Measurements from ENCODE around the gene STARD9. TPM values are rescaled to one million over a fixed set of nuclear protein-coding genes. Genes with fewer than 3 reads are reported as not detected.

Gene STARD9
- total RNA-seq, 1 experiment from 2014 or later, result 5.0 TPM

- ATAC-seq (no peak), DNase-seq (ENCODE audit: low read depth, low spot score) (no peak)
- Histone ChIP-seq H3K9me3 (ENCODE audit: control insufficient read depth in 1 of 2, insufficient read depth in 1 of 2, low read depth in 1 of 2, low read length in 2 of 2) (no peaks in the 10 kb centered on the region), H3K27ac (ENCODE audit: low read depth, low read length) (no peak overlapping the region), H3K4me1 (ENCODE audit: control insufficient read depth in 1 of 2, insufficient read depth in 2 of 2, low read length in 2 of 2) (0 out of 4 replicates have a peak, but pooled peaks cover 0 to 3% of the 10 kb centered on the region in 2 experiments), H3K4me2 (ENCODE audit: low read length) (no peak overlapping the region), H3K27me3 (ENCODE audit: insufficient read depth, low read length) (no peaks in the 10 kb centered on the region), H3K4me3 (replicated peaks in 1 of 2; ENCODE audit: low read depth in 1 of 2, low read length in 2 of 2) (no peak overlapping the region), H3K36me3 (ENCODE audit: control insufficient read depth in 1 of 2, insufficient read depth in 2 of 2, low read length in 2 of 2) (no peaks in the 10 kb centered on the region), H3K9ac (ENCODE audit: low read length) (no peak overlapping the region), H4K20me1 (ENCODE audit: insufficient read depth) (no peaks in the 10 kb centered on the region), H3K79me2 (ENCODE audit: insufficient read depth, low read length) (no peaks in the 10 kb centered on the region), H3K9me2 (ENCODE audit: insufficient read depth) (no peaks in the 10 kb centered on the region), H2AFZ (ENCODE audit: low read depth, low read length, poor library complexity, severe bottlenecking) (no peak overlapping the region)
- BruUV-seq (replicated peaks), result no TSS peak
- TF ChIP-seq ELF1 (IDR thresholded peaks at IDR 0.05; ENCODE audit: borderline replicate concordance, low read depth), result no peak
- TF ChIP-seq SP1 (IDR thresholded peaks at IDR 0.05; ENCODE audit: low read depth), result no peak
- TF ChIP-seq RAD21 (IDR thresholded peaks at IDR 0.05; ENCODE audit: low read depth), result no peak
- no peak for TF ChIP-seq FOSL1 (IDR thresholded peaks at IDR 0.05; ENCODE audit: low read depth)
- no peak for TF ChIP-seq EZH2 (IDR thresholded peaks at IDR 0.05)
- no peak for TF ChIP-seq ATF3 (IDR thresholded peaks at IDR 0.05)
- TF ChIP-seq ZFX (IDR thresholded peaks at IDR 0.05), result no peak
- no peak for TF ChIP-seq EGR1 (IDR thresholded peaks at IDR 0.05; ENCODE audit: low read depth)
- TF ChIP-seq ZNF274 (IDR thresholded peaks at IDR 0.05; ENCODE audit: low read depth, low read length), result no peak
- TF ChIP-seq REST (IDR thresholded peaks at IDR 0.05; ENCODE audit: low read depth), result no peak
- no peak for TF ChIP-seq CBX3 (IDR thresholded peaks at IDR 0.05; ENCODE audit: low read depth)
- no peak for TF ChIP-seq CEBPB (IDR thresholded peaks at IDR 0.05; ENCODE audit: low read depth)
- TF ChIP-seq EZH2phosphoT487 (IDR thresholded peaks at IDR 0.05; ENCODE audit: borderline replicate concordance), result no peak
- no peak for TF ChIP-seq JUND (IDR thresholded peaks at IDR 0.05)
- ChIA-PET RAD21 (ENCODE audit: low non-redundant PET in 1 of 2, low total read pairs in 2 of 2, uncharacterized antibody in 2 of 2, unreplicated experiment in 2 of 2) (no interaction called here), POLR2A (no interaction called here), CTCF (no interaction called here)
- intact Hi-C loops (cut with micrococcal nuclease), result no loop called here
Measured at GRCh38 chr15:42710662-42711061, 135.3 kb downstream of the STARD9 start.
